HUES48 (cell line): ENCODE results near the gene BORCS8.
A peak's percentile ranks its signal among the peaks of the same experiment; 100 is the strongest.
"Not testable (repeated sequence)": the region's sequence is repeated elsewhere in the genome, so short reads cannot be mapped to it uniquely, and the experiment has no call there.

Source experiments
- H3K27ac ChIP-seq: one replicate; pipeline ENCODE4 v1.7.0; 2013; ENCODE audit warnings: low read depth, low read length, inconsistent platforms
- H3K27me3 ChIP-seq: 2 replicates; pipeline ENCODE4 v1.6.1; 2013; ENCODE audit warnings: mild to moderate bottlenecking, low read length; ENCODE audit not compliant: control insufficient read depth, insufficient read depth
- H3K36me3 ChIP-seq: 2 replicates; pipeline ENCODE4 v1.6.1; 2013; ENCODE audit warnings: low read length; ENCODE audit not compliant: control insufficient read depth, insufficient read depth
- H3K4me1 ChIP-seq: 2 replicates; pipeline ENCODE4 v1.6.1; 2013; ENCODE audit warnings: mild to moderate bottlenecking, low read length; ENCODE audit not compliant: control insufficient read depth, insufficient read depth
- H3K4me3 ChIP-seq: 2 replicates; pipeline ENCODE4 v1.5.1; 2013; ENCODE audit warnings: mild to moderate bottlenecking, low read depth, low read length
- H3K9ac ChIP-seq: 2 replicates; pipeline ENCODE4 v1.6.1; 2013; ENCODE audit warnings: mild to moderate bottlenecking, low read depth, low read length, moderate library complexity
- H3K9me3 ChIP-seq: 2 replicates; pipeline ENCODE4 v1.6.1; 2013; ENCODE audit warnings: low read length; ENCODE audit not compliant: control insufficient read depth, insufficient read depth

BORCS8 gene

DNA sequence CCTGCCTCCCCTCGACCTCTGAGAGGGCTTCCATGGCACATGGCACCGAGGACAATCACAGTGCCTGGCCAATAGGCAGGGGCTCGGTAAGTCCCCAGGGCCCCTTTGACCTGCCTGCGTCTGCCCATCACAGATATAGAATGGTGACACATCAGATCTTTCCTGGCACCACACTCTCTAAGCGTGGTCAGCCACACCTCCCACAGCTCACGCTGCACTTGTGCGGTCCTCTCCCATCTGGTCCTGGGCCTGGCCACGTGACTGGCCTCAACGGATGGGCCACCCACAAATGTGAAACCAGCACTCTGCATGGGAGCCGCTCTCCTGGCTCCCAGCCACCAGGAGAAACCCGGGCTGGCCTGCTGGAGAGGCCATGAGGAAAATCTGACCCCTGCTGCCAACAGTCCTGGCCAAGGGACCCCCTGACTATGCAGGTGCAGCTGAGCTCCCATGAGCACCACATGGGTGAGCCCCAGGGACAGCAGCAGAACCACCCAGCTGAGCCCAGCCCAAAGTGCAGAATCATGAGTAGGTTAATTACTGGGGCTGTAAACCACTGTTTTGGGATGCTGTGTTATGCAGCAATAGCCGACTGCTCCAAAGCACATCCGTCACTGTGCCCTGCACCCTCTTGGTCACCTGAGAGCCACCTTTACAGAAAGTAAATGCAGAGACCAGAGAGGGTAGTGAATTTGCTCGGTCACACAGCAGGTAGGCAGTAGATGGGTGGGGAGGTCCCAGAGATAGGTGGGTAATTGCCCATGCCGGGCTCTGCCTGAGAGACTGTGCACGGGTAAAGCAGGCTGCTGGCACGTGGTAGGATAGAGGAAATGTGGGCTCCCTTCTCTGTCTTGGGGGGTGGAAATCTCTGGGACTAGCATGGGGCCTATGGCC, 12.2 kb downstream of the BORCS8 start:
- no peaks in the 10 kb centered on the region for H3K9me3 ChIP-seq
- H3K27ac ChIP-seq = no peak overlapping the region
- no peaks in the 10 kb centered on the region for H3K4me1 ChIP-seq
- no peak overlapping the region for H3K9ac ChIP-seq
- peaks cover 11% of the 10 kb centered on the region; the same call in 1 of the 2 replicates for H3K36me3 ChIP-seq
- no peak overlapping the region for H3K4me3 ChIP-seq
- no peaks in the 10 kb centered on the region for H3K27me3 ChIP-seq

- peaks cover 5% of the 10 kb centered on the region for H3K4me1 ChIP-seq
- no peak overlapping the region for H3K27ac ChIP-seq
- peaks cover 1% of the 10 kb centered on the region; the same call in 1 of the 2 replicates for H3K36me3 ChIP-seq
- H3K27me3 ChIP-seq = 0 out of 2 replicates have a peak, but pooled peaks cover 3% of the 10 kb centered on the region
- no peak overlapping the region for H3K4me3 ChIP-seq
- H3K9me3 ChIP-seq = no peaks in the 10 kb centered on the region
- no peak overlapping the region for H3K9ac ChIP-seq
Observed at GRCh38 chr19:19176950-19177349, 15.0 kb downstream of the BORCS8 start.

DNA sequence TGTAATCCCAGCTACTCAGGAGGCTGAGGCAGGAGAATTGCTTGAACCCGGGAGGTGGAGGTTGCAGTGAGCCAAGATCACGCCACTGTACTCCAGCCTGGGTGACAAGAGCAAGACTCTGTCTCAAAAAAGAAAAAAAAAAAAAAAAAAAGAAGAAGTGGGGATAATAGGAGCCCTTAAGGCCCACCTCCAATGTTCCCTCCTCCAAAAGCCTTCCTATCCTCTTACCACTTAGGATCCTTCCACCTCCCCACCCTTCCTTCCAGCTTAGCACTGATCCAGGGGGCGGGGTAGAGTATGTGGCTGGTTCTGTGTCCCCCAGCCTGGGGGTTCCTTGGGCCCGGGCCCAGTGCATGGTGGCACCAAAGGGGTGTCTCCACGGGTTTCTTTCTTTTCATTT, 18.7 kb downstream of the BORCS8 start:
- not testable (repeated sequence) for H3K27ac ChIP-seq, H3K9me3 ChIP-seq, H3K36me3 ChIP-seq, H3K4me3 ChIP-seq, H3K9ac ChIP-seq
- Histone ChIP-seq H3K4me1 (peaks cover 12% of the 10 kb centered on the region), H3K27me3 (peaks cover 25% of the 10 kb centered on the region)

GRCh38 chr19:19171821-19172532, 20.0 kb downstream of the BORCS8 start:
- no peaks in the 10 kb centered on the region for H3K9me3 ChIP-seq
- no peaks in the 10 kb centered on the region for H3K36me3 ChIP-seq
- peaks cover 31% of the 10 kb centered on the region for H3K27me3 ChIP-seq
- H3K9ac ChIP-seq = no peak overlapping the region
- H3K27ac ChIP-seq = no peak overlapping the region
- no peak overlapping the region for H3K4me3 ChIP-seq
- H3K4me1 ChIP-seq = peaks cover 12% of the 10 kb centered on the region

DNA sequence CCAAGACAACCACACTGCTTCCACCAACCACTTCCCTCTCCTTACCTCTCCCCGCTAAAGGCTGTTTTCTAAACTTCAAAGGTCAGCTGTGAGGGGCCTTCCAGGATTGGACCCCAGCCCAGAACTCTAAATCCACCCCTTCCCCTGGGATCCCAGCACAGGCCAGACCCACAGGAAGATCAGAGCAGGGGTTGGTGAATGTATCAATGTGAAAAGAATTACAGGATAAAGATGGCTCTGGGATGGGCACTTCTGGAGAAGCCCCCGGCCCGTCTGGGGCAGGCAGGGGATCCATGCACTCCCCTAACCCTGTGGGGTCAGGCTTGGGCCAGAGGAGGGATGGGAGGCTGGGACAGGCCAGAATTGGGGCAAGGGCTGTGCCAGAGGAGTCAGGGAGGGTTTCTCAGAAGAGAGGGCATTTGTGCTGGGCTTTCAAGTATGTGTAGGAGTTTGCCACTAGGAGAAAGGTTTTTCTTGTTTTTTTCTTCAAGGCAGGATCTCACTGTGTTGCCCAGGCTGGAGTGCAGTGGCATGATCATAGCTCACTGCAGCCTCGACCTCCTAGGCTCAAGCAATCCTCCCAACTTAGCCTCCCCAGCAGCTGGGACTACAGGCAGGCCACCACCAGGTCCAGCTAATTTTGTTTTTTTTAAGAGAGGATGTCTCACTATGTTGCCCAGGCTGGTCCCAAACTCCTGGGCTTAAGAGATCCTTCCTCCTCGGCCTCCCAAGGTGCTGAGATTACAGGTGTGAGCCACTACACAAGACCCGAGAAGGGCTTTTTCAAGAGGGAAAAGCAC, 20.9 kb downstream of the BORCS8 start:
- Histone ChIP-seq H3K27ac (no peak overlapping the region), H3K9me3 (no peaks in the 10 kb centered on the region), H3K27me3 (peaks cover 31% of the 10 kb centered on the region), H3K36me3 (no peaks in the 10 kb centered on the region), H3K9ac (no peak overlapping the region), H3K4me3 (no peak overlapping the region), H3K4me1 (peaks cover 12% of the 10 kb centered on the region)

DNA sequence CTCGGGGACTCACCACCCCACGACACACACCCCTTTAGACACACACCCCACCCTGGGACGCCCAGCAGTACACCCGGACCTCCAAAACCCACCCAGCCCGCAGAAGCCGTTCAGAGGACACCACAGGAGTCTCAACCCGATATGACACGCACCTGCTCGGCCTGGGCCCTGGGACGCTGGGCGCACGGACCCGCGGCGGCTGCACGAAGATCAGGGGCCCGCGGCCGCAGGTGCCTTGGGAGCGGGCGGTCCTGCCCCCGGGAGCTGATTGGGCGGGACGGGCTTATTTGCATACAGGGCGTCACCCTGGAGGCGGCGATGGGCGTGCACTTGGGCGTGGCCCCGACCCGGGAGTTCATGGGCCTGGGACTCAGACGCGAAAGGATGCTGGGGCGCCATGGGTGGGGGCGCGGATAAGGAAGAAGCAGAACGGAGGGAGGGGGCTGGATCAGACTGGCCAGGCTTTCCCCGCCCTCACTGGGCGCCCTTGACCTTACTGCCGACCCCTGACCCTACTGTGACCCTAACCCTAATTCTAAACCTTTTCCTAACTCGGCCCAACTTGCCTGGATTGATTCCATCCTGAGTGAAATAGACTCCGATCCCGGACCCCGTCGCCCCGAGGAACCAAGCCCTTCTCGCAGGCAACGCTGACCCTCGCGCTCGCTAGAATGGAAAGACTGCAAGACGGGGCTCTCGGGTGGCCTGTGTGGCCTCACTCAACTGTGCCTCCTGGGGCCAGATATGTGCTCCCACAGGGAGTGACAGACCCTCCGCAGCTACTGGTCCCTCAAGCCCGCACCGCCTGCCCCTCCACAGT, 21.7 kb downstream of the BORCS8 start, which contains the start of gene MEF2B:
MEF2B (minus strand) TSS at position 211 of the 820 bp plus-strand sequence. CDS start 19,528 bp downstream, outside the sequence.
- Histone ChIP-seq H3K27me3 (peaks cover 31% of the 10 kb centered on the region), H3K27ac (no peak within 1 kb of the TSS), H3K4me1 (peaks cover 12% of the 10 kb centered on the region), H3K4me3 (peak within 1 kb of the TSS; percentile 48), H3K9ac (no peak within 1 kb of the TSS), H3K36me3 (no peaks in the 10 kb centered on the region), H3K9me3 (no peaks in the 10 kb centered on the region)

GRCh38 chr19:19169236-19170052, 22.5 kb downstream of the BORCS8 start:
- Histone ChIP-seq H3K27me3 (peaks cover 31% of the 10 kb centered on the region), H3K4me1 (peaks cover 12% of the 10 kb centered on the region), H3K9ac (no peak overlapping the region), H3K36me3 (no peaks in the 10 kb centered on the region), H3K4me3 (peak overlapping the region; percentile 45), H3K9me3 (no peaks in the 10 kb centered on the region), H3K27ac (no peak overlapping the region)

DNA sequence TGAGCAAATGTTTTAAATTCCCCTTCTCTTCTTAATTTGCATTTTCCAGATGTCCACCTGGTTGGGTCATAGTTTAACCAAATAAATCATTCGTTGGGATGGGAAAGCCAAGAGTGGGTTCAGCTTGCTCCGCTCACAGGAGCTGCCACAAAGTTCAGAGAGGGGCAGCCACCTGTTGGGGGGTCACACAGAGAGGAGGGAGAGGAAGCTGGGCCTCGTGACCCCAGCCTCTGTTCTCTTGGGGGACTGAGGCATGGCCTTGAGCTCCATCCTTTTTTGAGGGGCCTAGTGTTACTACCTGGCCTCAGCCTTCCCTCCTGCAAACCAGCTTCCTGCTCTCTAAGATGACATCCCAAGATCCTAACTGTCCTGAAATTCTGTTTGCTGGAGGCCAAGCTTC, 24.3 kb downstream of the BORCS8 start:
- Histone ChIP-seq H3K4me3 (no peak overlapping the region), H3K9ac (no peak overlapping the region), H3K27me3 (peaks cover 27% of the 10 kb centered on the region)

DNA sequence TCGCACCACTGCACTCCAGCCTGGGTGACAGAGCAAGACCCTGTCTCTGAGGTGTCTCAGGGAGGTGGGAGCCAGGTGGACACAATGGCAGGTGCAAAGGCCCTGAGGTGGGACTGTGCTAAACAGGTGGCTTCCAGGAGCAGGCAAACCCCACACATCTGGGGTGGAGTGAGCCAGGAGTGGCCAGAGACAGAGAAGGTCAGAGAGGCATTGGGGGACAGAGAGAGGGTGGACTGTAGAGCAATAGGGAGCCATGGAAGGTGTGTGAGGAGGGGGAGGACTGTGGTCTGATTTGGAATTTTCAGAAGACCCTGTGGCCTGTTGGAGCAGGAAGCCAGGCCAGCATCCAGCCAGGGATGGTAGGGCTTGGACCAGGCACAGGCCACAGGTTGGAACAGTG, 26.6 kb downstream of the BORCS8 start:
- Histone ChIP-seq H3K9ac (no peak overlapping the region), H3K4me1 (peaks cover 5% of the 10 kb centered on the region; the same call in 1 of the 2 replicates), H3K36me3 (no peaks in the 10 kb centered on the region), H3K9me3 (no peaks in the 10 kb centered on the region), H3K27me3 (peaks cover 22% of the 10 kb centered on the region), H3K27ac (no peak overlapping the region), H3K4me3 (no peak overlapping the region)

More for the DNA sequence above, 24.3 kb downstream of the BORCS8 start:
- Histone ChIP-seq H3K9me3 (no peaks in the 10 kb centered on the region), H3K27ac (no peak overlapping the region), H3K4me1 (peaks cover 12% of the 10 kb centered on the region), H3K36me3 (no peaks in the 10 kb centered on the region)
